Cardiac muscle cell (in vitro differentiated cells and primary cell): Measurements from ENCODE around the gene CTDSP1. TPM values are rescaled to one million over a fixed set of nuclear protein-coding genes. Genes with fewer than 3 reads are reported as not detected.
A peak's percentile ranks its signal among the peaks of the same experiment; 100 is the strongest.

ENCODE experiments used
- DNase-seq, 2 donors: peaks; one replicate each; pipeline versions ENCODE4 v3.0.0 to v3.0.0-alpha.2; 2010 to 2017; ENCODE audit warnings: low read depth in 1 of 2, low spot score in 1 of 2
- H3K27ac ChIP-seq: fragments of 200-600 bp; sonication (generic); 2 replicates; pipeline ENCODE4 v1.5.1; 2016
- H3K27me3 ChIP-seq: fragments of 200-600 bp; sonication (generic); 2 replicates; pipeline ENCODE4 v1.6.0; 2016; ENCODE audit warnings: control low read depth
- H3K36me3 ChIP-seq: fragments of 200-600 bp; sonication (generic); 2 replicates; pipeline ENCODE4 v1.5.1; 2016; ENCODE audit warnings: control low read depth
- H3K4me1 ChIP-seq: fragments of 200-600 bp; sonication (generic); 2 replicates; pipeline ENCODE4 v1.8.1; 2017; ENCODE audit warnings: low read depth, mild to moderate bottlenecking, mixed run types
- H3K4me3 ChIP-seq: fragments of 200-600 bp; sonication (generic); 2 replicates; pipeline ENCODE4 v1.5.1; 2016; ENCODE audit warnings: mild to moderate bottlenecking
- H3K9me3 ChIP-seq: fragments of 200-600 bp; sonication (generic); 2 replicates; pipeline ENCODE4 v1.5.1; 2017; ENCODE audit warnings: low read depth, mild to moderate bottlenecking, control low read depth
- CTCF ChIP-seq: IDR thresholded peaks from 2 replicates; pipeline ENCODE4 v1.5.1; 2012; ENCODE audit warnings: low read depth, mild to moderate bottlenecking, low read length
- polyA plus RNA-seq: library from polyadenylated mRNA; unstranded; fragments of >200 nt; fragmentation: Nextera tagmentation; extraction: Ambion mirVana; gene quantifications from 2 replicates; pipeline ENCODE4 v1.2.1, GENCODE V29; 2016
- total RNA-seq: library from RNA; depleted of rRNA; stranded (reverse); fragments of >200 nt; gene quantifications from 2 replicates; pipeline ENCODE4 v1.2.3, GENCODE V29; 2016

CTDSP1 gene
- total and polyA plus RNA-seq, 2 experiments from 2014 or later = 35.5 to 147 TPM

GRCh38 chr2:218383892-218384519, 15.7 kb upstream of the CTDSP1 start:
- no peaks in the 10 kb centered on the region for H3K36me3 ChIP-seq
- H3K27me3 ChIP-seq = no peaks in the 10 kb centered on the region
- no peaks in the 10 kb centered on the region for H3K4me1 ChIP-seq
- no peak for DNase-seq
- no peak for TF ChIP-seq CTCF
- no peak overlapping the region for H3K27ac ChIP-seq
- no peaks in the 10 kb centered on the region for H3K9me3 ChIP-seq
- no peak overlapping the region for H3K4me3 ChIP-seq

- Histone ChIP-seq H3K9me3 (no peaks in the 10 kb centered on the region), H3K27me3 (no peaks in the 10 kb centered on the region), H3K4me3 (no peak overlapping the region), H3K27ac (no peak overlapping the region), H3K4me1 (no peaks in the 10 kb centered on the region), H3K36me3 (no peaks in the 10 kb centered on the region)
- TF ChIP-seq CTCF = no peak
- no peak for DNase-seq
These were observed 14.7 kb upstream of the CTDSP1 start for GRCh38 chr2:218384975-218385374.

- Histone ChIP-seq H3K4me3 (no peak overlapping the region), H3K36me3 (no peaks in the 10 kb centered on the region), H3K4me1 (no peaks in the 10 kb centered on the region), H3K27ac (no peak overlapping the region), H3K27me3 (no peaks in the 10 kb centered on the region), H3K9me3 (no peaks in the 10 kb centered on the region)
- no peak for TF ChIP-seq CTCF
- DNase-seq = no peak
These were observed 12.9 kb upstream of the CTDSP1 start for GRCh38 chr2:218386505-218387368.

- no peak for TF ChIP-seq CTCF
- Histone ChIP-seq H3K27me3 (no peaks in the 10 kb centered on the region), H3K4me3 (peak overlapping the region; percentile 1), H3K9me3 (no peaks in the 10 kb centered on the region), H3K4me1 (no peaks in the 10 kb centered on the region), H3K27ac (no peak overlapping the region), H3K36me3 (no peaks in the 10 kb centered on the region)
- DNase-seq = peak; percentile 34 to 84
These were observed 12.1 kb upstream of the CTDSP1 start for GRCh38 chr2:218387369-218388194.

GRCh38 chr2:218389333-218390150, 10.1 kb upstream of the CTDSP1 start:
- H3K4me3 ChIP-seq = no peak overlapping the region

More at GRCh38 chr2:218389333-218390150, 10.1 kb upstream of the CTDSP1 start:
- Histone ChIP-seq H3K9me3 (no peaks in the 10 kb centered on the region), H3K4me1 (no peaks in the 10 kb centered on the region), H3K36me3 (no peaks in the 10 kb centered on the region), H3K27ac (no peak overlapping the region), H3K27me3 (no peaks in the 10 kb centered on the region)
- DNase-seq = no peak
- no peak for TF ChIP-seq CTCF
